ENCODE results near the gene DNAJC28.

The DNAJC28 gene

GRCh38 chr21:33478935-33479678 is 12.4 kb downstream of the DNAJC28 start:
- no peak for TF ChIP-seq POLR2AphosphoS5 (IDR thresholded peaks at IDR 0.05; ENCODE audit: low read depth, low read length)
- no peak for TF ChIP-seq TAF1 (IDR thresholded peaks at IDR 0.05; ENCODE audit: borderline replicate concordance, insufficient read depth, low read length)
- no peak for TF ChIP-seq REST (IDR thresholded peaks at IDR 0.05; ENCODE audit: insufficient read depth in 1 of 2, low read depth in 2 of 2, low read length in 2 of 2)
- no peak for TF ChIP-seq SIN3A (IDR thresholded peaks at IDR 0.05; ENCODE audit: borderline replicate concordance, insufficient read depth, low read length)
- TF ChIP-seq FOXP2 (optimal IDR thresholded peaks at IDR 0.05; ENCODE audit: borderline replicate concordance, extremely low read depth, extremely low read length, insufficient read depth): no peak

GRCh38 chr21:33478182-33478581 is 13.3 kb downstream of the DNAJC28 start:
- TF ChIP-seq POLR2AphosphoS5 (IDR thresholded peaks at IDR 0.05; ENCODE audit: low read depth, low read length) (no peak), FOXP2 (optimal IDR thresholded peaks at IDR 0.05; ENCODE audit: borderline replicate concordance, extremely low read depth, extremely low read length, insufficient read depth) (no peak), SIN3A (IDR thresholded peaks at IDR 0.05; ENCODE audit: borderline replicate concordance, insufficient read depth, low read length) (no peak), TAF1 (IDR thresholded peaks at IDR 0.05; ENCODE audit: borderline replicate concordance, insufficient read depth, low read length) (no peak), REST (IDR thresholded peaks at IDR 0.05; ENCODE audit: insufficient read depth in 1 of 2, low read depth in 2 of 2, low read length in 2 of 2) (no peak)

GRCh38 chr21:33477066-33477465 is 14.4 kb downstream of the DNAJC28 start:
- no peak for TF ChIP-seq SIN3A (IDR thresholded peaks at IDR 0.05; ENCODE audit: borderline replicate concordance, insufficient read depth, low read length)
- TF ChIP-seq REST (IDR thresholded peaks at IDR 0.05; ENCODE audit: insufficient read depth in 1 of 2, low read depth in 2 of 2, low read length in 2 of 2): no peak
- TF ChIP-seq TAF1 (IDR thresholded peaks at IDR 0.05; ENCODE audit: borderline replicate concordance, insufficient read depth, low read length): no peak
- TF ChIP-seq POLR2AphosphoS5 (IDR thresholded peaks at IDR 0.05; ENCODE audit: low read depth, low read length): no peak
- no peak for TF ChIP-seq FOXP2 (optimal IDR thresholded peaks at IDR 0.05; ENCODE audit: borderline replicate concordance, extremely low read depth, extremely low read length, insufficient read depth)

GRCh38 chr21:33473344-33473743 is 18.2 kb downstream of the DNAJC28 start:
- no peak for TF ChIP-seq POLR2AphosphoS5 (IDR thresholded peaks at IDR 0.05; ENCODE audit: low read depth, low read length)
- no peak for TF ChIP-seq SIN3A (IDR thresholded peaks at IDR 0.05; ENCODE audit: borderline replicate concordance, insufficient read depth, low read length)
- TF ChIP-seq REST (IDR thresholded peaks at IDR 0.05; ENCODE audit: insufficient read depth in 1 of 2, low read depth in 2 of 2, low read length in 2 of 2): no peak
- no peak for TF ChIP-seq TAF1 (IDR thresholded peaks at IDR 0.05; ENCODE audit: borderline replicate concordance, insufficient read depth, low read length)
- no peak for TF ChIP-seq FOXP2 (optimal IDR thresholded peaks at IDR 0.05; ENCODE audit: borderline replicate concordance, extremely low read depth, extremely low read length, insufficient read depth)

All from PFSK-1 (cell line).